GF-D8 (cell line): ENCODE results near the gene FFAR4.

Experiments
- DNase-seq: peaks from one replicate; lab custom pipeline; 2025; lab: John Stamatoyannopoulos, UW

FFAR4 gene

GRCh38 chr10:93600446-93601145 lies 34.1 kb downstream of the FFAR4 start:
- no peak for DNase-seq

- no peak for DNase-seq
Measured at GRCh38 chr10:93601146-93601773, 34.8 kb downstream of the FFAR4 start, which contains the start of gene RBP4. Gene RBP4, minus strand, starts transcription at chr10:93601235. Its CDS starts 207 bp downstream, at chr10:93601028.

GRCh38 chr10:93601774-93602162 lies 35.3 kb downstream of the FFAR4 start:
- DNase-seq: no peak

- DNase-seq: no peak
Measured at GRCh38 chr10:93603023-93603422, 36.6 kb downstream of the FFAR4 start.

- no peak for DNase-seq
Measured at GRCh38 chr10:93604146-93604545, 37.7 kb downstream of the FFAR4 start.

GRCh38 chr10:93608421-93608820 lies 42.0 kb downstream of the FFAR4 start:
- no peak for DNase-seq

GRCh38 chr10:93612311-93612710 lies 45.8 kb downstream of the FFAR4 start, which contains the start of gene PDE6C:
Gene PDE6C, plus strand, starts transcription at chr10:93612537. Its CDS starts 189 bp downstream, at chr10:93612726.
- DNase-seq: no peak

- no peak for DNase-seq
Measured at GRCh38 chr10:93613126-93613525, 46.7 kb downstream of the FFAR4 start.

- no peak for DNase-seq
Measured at GRCh38 chr10:93614101-93614825, 47.8 kb downstream of the FFAR4 start.

GRCh38 chr10:93615576-93616235 lies 49.2 kb downstream of the FFAR4 start:
- no peak for DNase-seq

- DNase-seq: no peak
Measured at GRCh38 chr10:93620925-93621324, 54.5 kb downstream of the FFAR4 start.

- no peak for DNase-seq
Measured at GRCh38 chr10:93622942-93623341, 56.5 kb downstream of the FFAR4 start.

- no peak for DNase-seq
Measured at GRCh38 chr10:93628858-93629257, 62.4 kb downstream of the FFAR4 start.

- DNase-seq: no peak
Measured at GRCh38 chr10:93629647-93630305, 63.3 kb downstream of the FFAR4 start.

- DNase-seq: no peak
Measured at GRCh38 chr10:93630625-93631557, 64.4 kb downstream of the FFAR4 start.
